OCI-LY3 (cell line): ENCODE measurements around the gene CHADL.

Source experiments
- H2AFZ ChIP-seq: fragments of 200-600, 300-600 bp; shearing (Covaris generic); 2 replicates; pipeline ENCODE4 v1.6.0; 2014; ENCODE audit warnings: antibody characterized with exemption, low read depth, low read length
- H3K27ac ChIP-seq: fragments of 200-600, 300-600 bp; sonication (generic); 2 replicates; pipeline ENCODE4 v1.5.1; 2014; ENCODE audit warnings: mild to moderate bottlenecking, low read length, moderate library complexity, mixed read lengths
- H3K27me3 ChIP-seq: fragments of 200-600, 300-600 bp; sonication (generic); 2 replicates; pipeline ENCODE4 v1.6.1; 2014; ENCODE audit warnings: low read depth, low read length, mixed read lengths
- H3K36me3 ChIP-seq: fragments of 200-600, 300-600 bp; sonication (generic); replicated peaks from 2 replicates; pipeline ENCODE3; 2014; ENCODE audit warnings: low read depth, low read length, mixed read lengths
- H3K4me1 ChIP-seq: fragments of 300-600, 200-600 bp; sonication (generic); 2 replicates; pipeline ENCODE4 v1.6.1; 2014; ENCODE audit warnings: low read length, mixed read lengths
- H3K4me2 ChIP-seq: fragments of 200-600, 300-600 bp; sonication (generic); 2 replicates; pipeline ENCODE4 v1.6.1; 2014; ENCODE audit warnings: low read length, mixed read lengths
- H3K4me3 ChIP-seq: fragments of 300-600, 200-600 bp; sonication (generic); 2 replicates; pipeline ENCODE4 v1.5.1; 2014; ENCODE audit warnings: antibody characterized with exemption, mild to moderate bottlenecking, low read length, moderate library complexity
- H3K79me2 ChIP-seq: fragments of 300-600, 200-600 bp; shearing (Covaris generic); 2 replicates; pipeline ENCODE4 v1.6.1; 2014; ENCODE audit warnings: mild to moderate bottlenecking, low read length, mixed read lengths
- H3K9ac ChIP-seq: fragments of 300-600, 200-600 bp; shearing (Covaris generic); 2 replicates; pipeline ENCODE4 v1.6.0; 2014; ENCODE audit warnings: mild to moderate bottlenecking, low read length, moderate library complexity
- H3K9me3 ChIP-seq: fragments of 200-600, 300-600 bp; shearing (Covaris generic); 2 replicates; pipeline ENCODE4 v1.6.1; 2014; ENCODE audit warnings: low read length, mixed read lengths; ENCODE audit not compliant: insufficient read depth
- H4K20me1 ChIP-seq: fragments of 200-600, 300-600 bp; sonication (generic); 2 replicates; pipeline ENCODE4 v1.6.1; 2016; ENCODE audit warnings: low read length, mixed read lengths; ENCODE audit not compliant: insufficient read depth
- CTCF ChIP-seq: fragments of 200-600, 300-600 bp; sonication (generic); IDR thresholded peaks from 2 replicates; pipeline ENCODE4 v1.5.1; 2014; ENCODE audit warnings: antibody characterized with exemption, low read length, low read depth
- EZH2phosphoT487 ChIP-seq: fragments of 200-600 bp; shearing (Covaris generic); IDR thresholded peaks from 2 replicates; pipeline ENCODE4 v1.6.1; 2018; ENCODE audit warnings: antibody characterized with exemption, mixed run types, low read depth

Gene CHADL

GRCh38 chr22:41237707-41238569, 2.8 kb downstream of the CHADL start:
- H3K9me3 ChIP-seq = no peaks in the 10 kb centered on the region
- H3K79me2 ChIP-seq = no peaks in the 10 kb centered on the region
- H3K4me2 ChIP-seq = peak overlapping the region; percentile 94
- TF ChIP-seq EZH2phosphoT487 = no peak
- peak; percentile 84 for TF ChIP-seq CTCF
- peaks cover 9% of the 10 kb centered on the region; the same call in 1 of the 2 replicates for H3K4me1 ChIP-seq
- H2AFZ ChIP-seq = peak overlapping the region; percentile 89; the same call in 1 of the 2 replicates
- H3K27me3 ChIP-seq = no peaks in the 10 kb centered on the region
- H3K27ac ChIP-seq = no peak overlapping the region
- H3K9ac ChIP-seq = peak overlapping the region; percentile 60
- peak overlapping the region; percentile 81 for H3K4me3 ChIP-seq
- H3K36me3 ChIP-seq = no peaks in the 10 kb centered on the region
- no peaks in the 10 kb centered on the region for H4K20me1 ChIP-seq

DNA sequence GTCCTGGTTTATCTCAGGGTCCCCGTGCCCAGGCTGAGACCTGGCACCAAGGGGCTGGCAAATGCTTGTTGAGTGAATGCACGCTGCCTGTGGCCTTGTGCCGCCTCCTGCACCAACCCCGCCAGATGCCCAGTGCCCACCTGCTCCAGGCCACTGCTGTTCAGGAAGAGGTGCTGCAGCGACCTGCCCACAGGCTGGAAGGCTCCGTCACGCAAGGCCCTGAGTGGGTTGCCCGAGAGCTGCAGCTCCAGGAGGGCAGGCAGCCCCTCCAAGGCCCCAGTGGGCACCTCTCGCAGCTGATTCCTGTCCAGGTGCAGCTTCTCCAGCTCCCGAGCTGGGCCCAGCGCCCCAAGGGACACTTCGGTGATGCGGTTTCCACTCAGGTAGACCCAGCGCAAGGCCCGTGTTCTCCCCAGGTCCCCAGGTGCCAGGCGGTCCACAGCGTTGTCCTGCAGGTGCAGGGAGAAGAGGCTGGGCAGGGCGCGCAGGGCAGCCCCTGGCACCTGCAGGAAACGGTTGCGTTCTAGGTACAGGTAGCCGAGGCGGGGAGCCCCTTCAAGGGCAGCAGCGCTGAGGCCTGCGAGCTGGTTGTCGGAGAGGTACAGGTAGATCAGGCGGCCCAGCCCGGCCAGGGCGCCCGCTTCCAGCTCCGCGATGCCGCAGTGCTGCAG, 3.6 kb downstream of the CHADL start:
- Histone ChIP-seq H2AFZ (peak overlapping the region; percentile 89), H3K4me3 (peak overlapping the region; percentile 81), H3K27ac (no peak overlapping the region), H3K4me2 (peak overlapping the region; percentile 94), H3K79me2 (no peaks in the 10 kb centered on the region), H3K36me3 (no peaks in the 10 kb centered on the region), H3K9me3 (no peaks in the 10 kb centered on the region), H3K4me1 (peaks cover 9% of the 10 kb centered on the region; the same call in 1 of the 2 replicates), H3K9ac (peak overlapping the region; percentile 60), H3K27me3 (no peaks in the 10 kb centered on the region), H4K20me1 (no peaks in the 10 kb centered on the region)
- TF ChIP-seq CTCF (no peak), EZH2phosphoT487 (no peak)

DNA sequence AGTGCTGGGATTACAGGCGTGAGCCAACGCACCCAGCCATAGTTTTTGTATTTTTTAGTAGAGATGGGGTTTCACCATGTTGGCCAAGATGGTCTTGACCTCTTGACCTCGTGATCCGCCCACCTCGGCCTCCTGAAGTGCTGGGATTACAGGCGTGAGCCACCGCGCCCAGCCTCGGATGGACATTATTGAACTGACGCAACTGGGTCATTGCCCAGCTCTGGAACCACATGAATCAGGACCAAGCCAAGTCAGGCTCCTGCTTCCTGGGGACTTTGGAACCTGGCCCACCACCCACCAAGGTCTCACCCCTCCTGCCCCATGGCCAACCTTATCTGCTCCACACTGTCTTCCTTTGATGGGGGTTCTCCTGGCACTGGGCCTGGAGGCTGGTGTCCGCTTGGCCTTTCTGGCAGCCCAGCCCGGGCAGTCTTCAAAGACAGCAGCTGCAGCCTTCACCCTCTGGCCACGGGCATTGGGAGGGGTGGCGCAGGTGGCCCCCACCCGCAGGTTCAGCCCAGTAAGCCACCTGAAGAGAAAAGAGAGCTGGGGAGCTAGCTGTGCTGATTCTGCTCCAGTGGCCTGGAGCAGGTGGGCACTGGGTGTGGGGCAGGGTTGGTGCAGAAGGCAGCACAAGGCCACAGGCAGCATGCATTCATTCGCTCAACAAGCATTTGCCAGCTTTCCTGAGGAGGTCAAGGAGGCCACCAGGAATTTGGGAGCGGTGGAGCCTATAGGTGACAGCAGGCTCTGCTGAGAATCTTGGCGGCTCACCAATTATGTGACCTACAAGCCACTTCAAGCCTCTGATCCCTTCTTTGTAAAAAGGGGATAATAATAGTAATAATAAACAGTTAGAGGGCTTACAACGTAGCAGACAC, 5.7 kb downstream of the CHADL start:
- no peak overlapping the region for H3K9ac ChIP-seq
- no peaks in the 10 kb centered on the region for H3K27me3 ChIP-seq
- H3K4me2 ChIP-seq = no peak overlapping the region
- TF ChIP-seq CTCF (no peak), EZH2phosphoT487 (no peak)
- H3K36me3 ChIP-seq = no peaks in the 10 kb centered on the region
- H4K20me1 ChIP-seq = no peaks in the 10 kb centered on the region
- peaks cover 9% of the 10 kb centered on the region; the same call in 1 of the 2 replicates for H3K4me1 ChIP-seq
- no peaks in the 10 kb centered on the region for H3K79me2 ChIP-seq
- H3K4me3 ChIP-seq = no peak overlapping the region
- H3K9me3 ChIP-seq = no peaks in the 10 kb centered on the region
- no peak overlapping the region for H3K27ac ChIP-seq
- no peak overlapping the region for H2AFZ ChIP-seq

GRCh38 chr22:41231369-41231768, 9.4 kb downstream of the CHADL start:
- H4K20me1 ChIP-seq = no peaks in the 10 kb centered on the region
- TF ChIP-seq CTCF = no peak
- no peak for TF ChIP-seq EZH2phosphoT487
- H3K9me3 ChIP-seq = no peaks in the 10 kb centered on the region
- H3K4me3 ChIP-seq = no peak overlapping the region
- no peak overlapping the region for H3K27ac ChIP-seq
- no peak overlapping the region for H3K9ac ChIP-seq
- no peaks in the 10 kb centered on the region for H3K27me3 ChIP-seq
- no peak overlapping the region for H2AFZ ChIP-seq
- H3K4me1 ChIP-seq = no peaks in the 10 kb centered on the region
- peaks cover 22% of the 10 kb centered on the region for H3K36me3 ChIP-seq
- H3K79me2 ChIP-seq = no peaks in the 10 kb centered on the region
- H3K4me2 ChIP-seq = no peak overlapping the region
